ENCODE measurements around the gene R3HDM4.

R3HDM4 gene

GRCh38 chr19:941292-942132, 28.5 kb upstream of the R3HDM4 start:
- no peaks in the 10 kb centered on the region for H3K9me3 Mint-ChIP-seq
- peak overlapping the region; percentile 84 for H3K4me3 Mint-ChIP-seq
- H3K27me3 Mint-ChIP-seq: no peaks in the 10 kb centered on the region
- DNase-seq (ENCODE audit: low spot score in 2 of 2) (no peak), ATAC-seq (ENCODE audit: low read depth) (peak; percentile 8)
- peak overlapping the region; percentile 74 for H3K27ac Mint-ChIP-seq
- peaks cover 7% of the 10 kb centered on the region for H3K36me3 Mint-ChIP-seq
- peaks cover 30% of the 10 kb centered on the region for H3K4me1 Mint-ChIP-seq

- H3K9me3 Mint-ChIP-seq: no peaks in the 10 kb centered on the region
- H3K36me3 Mint-ChIP-seq: peaks cover 7% of the 10 kb centered on the region
- H3K4me3 Mint-ChIP-seq: peak overlapping the region; percentile 84
- peaks cover 30% of the 10 kb centered on the region for H3K4me1 Mint-ChIP-seq
- DNase-seq (ENCODE audit: low spot score in 2 of 2) (peak; percentile 46 to 60), ATAC-seq (ENCODE audit: low read depth) (peak; percentile 70)
- H3K27me3 Mint-ChIP-seq: no peaks in the 10 kb centered on the region
- peak overlapping the region; percentile 74 for H3K27ac Mint-ChIP-seq
Measured at GRCh38 chr19:940591-941291, 27.7 kb upstream of the R3HDM4 start.

- peak overlapping the region; percentile 70 for H3K27ac Mint-ChIP-seq
- H3K36me3 Mint-ChIP-seq: peaks cover 7% of the 10 kb centered on the region
- DNase-seq (ENCODE audit: low spot score in 2 of 2) (no peak), ATAC-seq (ENCODE audit: low read depth) (no peak)
- H3K4me3 Mint-ChIP-seq: peak overlapping the region; percentile 79
- H3K27me3 Mint-ChIP-seq: no peaks in the 10 kb centered on the region
- peaks cover 28% of the 10 kb centered on the region for H3K4me1 Mint-ChIP-seq
- no peaks in the 10 kb centered on the region for H3K9me3 Mint-ChIP-seq
Measured at GRCh38 chr19:939922-940321, 26.9 kb upstream of the R3HDM4 start.

GRCh38 chr19:939439-939838, 26.4 kb upstream of the R3HDM4 start:
- H3K27ac Mint-ChIP-seq: peak overlapping the region; percentile 70
- no peaks in the 10 kb centered on the region for H3K27me3 Mint-ChIP-seq
- peaks cover 7% of the 10 kb centered on the region for H3K36me3 Mint-ChIP-seq

GRCh38 chr19:938233-938923, 25.4 kb upstream of the R3HDM4 start:
- no peaks in the 10 kb centered on the region for H3K9me3 Mint-ChIP-seq
- no peak overlapping the region for H3K4me3 Mint-ChIP-seq
- peaks cover 6% of the 10 kb centered on the region for H3K36me3 Mint-ChIP-seq
- H3K27ac Mint-ChIP-seq: peak overlapping the region; percentile 53
- H3K4me1 Mint-ChIP-seq: peaks cover 22% of the 10 kb centered on the region
- no peak for DNase-seq (ENCODE audit: low spot score in 2 of 2)
- no peak for ATAC-seq (ENCODE audit: low read depth)
- no peaks in the 10 kb centered on the region for H3K27me3 Mint-ChIP-seq

More at GRCh38 chr19:939439-939838, 26.4 kb upstream of the R3HDM4 start:
- ATAC-seq (ENCODE audit: low read depth) (no peak), DNase-seq (ENCODE audit: low spot score in 2 of 2) (no peak)
- Mint-ChIP-seq H3K9me3 (no peaks in the 10 kb centered on the region), H3K4me3 (peak overlapping the region; percentile 79), H3K4me1 (peaks cover 24% of the 10 kb centered on the region)

GRCh38 chr19:937259-937694, 24.3 kb upstream of the R3HDM4 start:
- H3K4me1 Mint-ChIP-seq: peaks cover 29% of the 10 kb centered on the region
- H3K27ac Mint-ChIP-seq: peak overlapping the region; percentile 85
- H3K36me3 Mint-ChIP-seq: peaks cover 6% of the 10 kb centered on the region
- no peak for DNase-seq (ENCODE audit: low spot score in 2 of 2)
- peak; percentile 20 for ATAC-seq (ENCODE audit: low read depth)
- no peaks in the 10 kb centered on the region for H3K27me3 Mint-ChIP-seq
- no peaks in the 10 kb centered on the region for H3K9me3 Mint-ChIP-seq
- no peak overlapping the region for H3K4me3 Mint-ChIP-seq

GRCh38 chr19:936175-936546, 23.1 kb upstream of the R3HDM4 start:
- peaks cover 6% of the 10 kb centered on the region for H3K36me3 Mint-ChIP-seq
- H3K9me3 Mint-ChIP-seq: no peaks in the 10 kb centered on the region
- H3K27me3 Mint-ChIP-seq: no peaks in the 10 kb centered on the region
- no peak overlapping the region for H3K4me3 Mint-ChIP-seq
- peaks cover 25% of the 10 kb centered on the region for H3K4me1 Mint-ChIP-seq
- H3K27ac Mint-ChIP-seq: no peak overlapping the region
- no peak for DNase-seq (ENCODE audit: low spot score in 2 of 2)
- ATAC-seq (ENCODE audit: low read depth): no peak

- DNase-seq (ENCODE audit: low spot score in 2 of 2) (no peak), ATAC-seq (ENCODE audit: low read depth) (peak; percentile 23)
- Mint-ChIP-seq H3K4me1 (peaks cover 21% of the 10 kb centered on the region), H3K9me3 (no peaks in the 10 kb centered on the region), H3K27ac (no peak overlapping the region), H3K4me3 (no peak overlapping the region), H3K36me3 (peaks cover 6% of the 10 kb centered on the region), H3K27me3 (no peaks in the 10 kb centered on the region)
Measured at GRCh38 chr19:934865-935479, 22.0 kb upstream of the R3HDM4 start.

GRCh38 chr19:934197-934840, 21.3 kb upstream of the R3HDM4 start:
- ATAC-seq (ENCODE audit: low read depth) (no peak), DNase-seq (ENCODE audit: low spot score in 2 of 2) (no peak)
- Mint-ChIP-seq H3K9me3 (no peaks in the 10 kb centered on the region), H3K27ac (no peak overlapping the region), H3K4me1 (peaks cover 17% of the 10 kb centered on the region), H3K4me3 (no peak overlapping the region), H3K36me3 (peaks cover 6% of the 10 kb centered on the region), H3K27me3 (no peaks in the 10 kb centered on the region)

GRCh38 chr19:933553-933882, 20.5 kb upstream of the R3HDM4 start:
- no peak for ATAC-seq (ENCODE audit: low read depth)
- Mint-ChIP-seq H3K36me3 (peaks cover 6% of the 10 kb centered on the region), H3K9me3 (no peaks in the 10 kb centered on the region), H3K4me1 (peaks cover 17% of the 10 kb centered on the region), H3K4me3 (no peak overlapping the region), H3K27ac (no peak overlapping the region), H3K27me3 (no peaks in the 10 kb centered on the region)
- no peak for DNase-seq (ENCODE audit: low spot score in 2 of 2)

- Mint-ChIP-seq H3K4me3 (peak overlapping the region; percentile 79), H3K27me3 (no peaks in the 10 kb centered on the region), H3K9me3 (no peaks in the 10 kb centered on the region), H3K36me3 (peaks cover 6% of the 10 kb centered on the region), H3K4me1 (peaks cover 17% of the 10 kb centered on the region), H3K27ac (peak overlapping the region; percentile 88)
- DNase-seq (ENCODE audit: low spot score in 2 of 2) (no peak), ATAC-seq (ENCODE audit: low read depth) (peak; percentile 74)
Measured at GRCh38 chr19:932648-933552, 19.9 kb upstream of the R3HDM4 start.

- Mint-ChIP-seq H3K27ac (peak overlapping the region; percentile 88), H3K4me1 (peaks cover 13% of the 10 kb centered on the region), H3K4me3 (peak overlapping the region; percentile 55), H3K27me3 (no peaks in the 10 kb centered on the region), H3K36me3 (peaks cover 2% of the 10 kb centered on the region), H3K9me3 (no peaks in the 10 kb centered on the region)
- ATAC-seq (ENCODE audit: low read depth) (no peak), DNase-seq (ENCODE audit: low spot score in 2 of 2) (no peak)
Measured at GRCh38 chr19:931860-932647, 19.0 kb upstream of the R3HDM4 start.
